HG03558 (cell line): ENCODE data around the gene DHX36.

Experiments
- ATAC-seq: cut with Tn5 transposase; IDR thresholded peaks from one replicate; pipeline ENCODE4 v1.9.1; 2021; ENCODE audit warnings: moderate number of reproducible peaks; ENCODE audit not compliant: unreplicated experiment; ENCODE audit errors: extremely low read depth

The DHX36 gene

GRCh38 chr3:154228561-154229216, 95.6 kb downstream of the DHX36 start:
- no peak for ATAC-seq

- no peak for ATAC-seq
These were observed 96.8 kb downstream of the DHX36 start for GRCh38 chr3:154227531-154227930.

DNA sequence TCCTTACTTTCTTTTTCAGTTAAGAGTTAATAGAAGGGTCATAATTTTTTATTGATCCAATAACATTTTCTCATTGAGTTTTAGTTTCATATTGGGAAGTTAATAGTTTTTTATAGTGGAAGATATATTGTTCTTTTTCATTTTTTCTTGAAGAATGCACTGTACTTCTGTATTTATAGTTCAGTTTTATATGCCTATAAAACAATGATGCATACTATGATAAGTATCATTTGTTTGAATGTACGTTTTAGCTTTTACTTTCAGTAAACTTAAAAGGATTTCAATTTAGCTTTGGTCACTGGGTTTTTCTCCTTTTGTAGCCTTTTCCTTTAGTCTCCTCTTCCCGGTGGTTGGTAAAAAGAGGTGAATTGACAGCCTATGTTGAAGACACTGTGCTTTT, 98.8 kb downstream of the DHX36 start:
- no peak for ATAC-seq

GRCh38 chr3:154224866-154225265, 99.4 kb downstream of the DHX36 start:
- ATAC-seq: no peak

- ATAC-seq: no peak
These were observed 99.9 kb downstream of the DHX36 start for GRCh38 chr3:154224366-154224765.

GRCh38 chr3:154223519-154223918, 100.8 kb downstream of the DHX36 start:
- ATAC-seq: no peak
